ENCODE results near the gene HNRNPA3. TPM values are rescaled to one million over a fixed set of nuclear protein-coding genes. Genes with fewer than 3 reads are reported as not detected.

Gene HNRNPA3
- total RNA-seq, 1 donor from 2014 or later: 70.4 TPM

DNA sequence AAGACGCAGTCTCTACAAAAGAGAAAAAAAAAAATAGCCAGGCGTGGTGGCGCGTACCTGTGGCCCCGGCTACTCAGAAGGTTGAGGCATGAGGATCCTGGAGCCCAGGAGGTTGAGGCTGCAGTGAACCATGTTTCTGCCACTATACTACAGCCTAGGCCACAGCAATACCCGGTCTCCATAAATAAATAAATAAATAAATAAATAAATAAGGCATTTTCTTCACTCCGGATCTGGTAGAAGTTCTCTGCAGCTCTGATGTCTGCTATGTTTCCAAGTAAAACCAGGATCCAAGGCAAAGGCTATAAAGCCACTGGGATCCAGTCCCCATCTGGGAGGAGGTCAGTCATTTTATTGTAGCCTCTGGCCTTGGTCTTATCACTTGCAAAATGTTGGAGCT is 36.4 kb downstream of the HNRNPA3 start:
- ATAC-seq (no peak), DNase-seq (no peak)
- intact Hi-C loops (cut with micrococcal nuclease): no loop called here

DNA sequence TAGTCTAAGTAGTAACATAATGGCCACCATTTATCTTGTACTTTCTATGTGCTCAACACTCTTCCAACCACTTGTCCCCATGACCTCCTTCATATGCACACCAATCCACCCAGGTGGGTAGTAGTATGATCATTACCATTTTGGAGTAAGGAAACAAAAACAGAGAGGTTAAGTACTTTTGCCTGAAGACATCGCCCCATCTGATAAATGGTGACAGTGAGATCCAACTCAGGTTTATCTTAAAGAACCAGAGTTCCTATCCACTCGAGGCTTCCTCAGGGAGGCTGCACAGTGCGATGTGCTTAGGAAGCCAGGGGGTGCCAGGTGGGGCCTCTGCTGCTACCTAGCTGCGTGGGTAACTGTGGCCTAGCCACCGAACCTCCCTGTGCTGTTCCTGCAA is 37.9 kb downstream of the HNRNPA3 start:
- intact Hi-C loops (cut with micrococcal nuclease): no loop called here
- DNase-seq (no peak), ATAC-seq (peak; percentile 6)

DNA sequence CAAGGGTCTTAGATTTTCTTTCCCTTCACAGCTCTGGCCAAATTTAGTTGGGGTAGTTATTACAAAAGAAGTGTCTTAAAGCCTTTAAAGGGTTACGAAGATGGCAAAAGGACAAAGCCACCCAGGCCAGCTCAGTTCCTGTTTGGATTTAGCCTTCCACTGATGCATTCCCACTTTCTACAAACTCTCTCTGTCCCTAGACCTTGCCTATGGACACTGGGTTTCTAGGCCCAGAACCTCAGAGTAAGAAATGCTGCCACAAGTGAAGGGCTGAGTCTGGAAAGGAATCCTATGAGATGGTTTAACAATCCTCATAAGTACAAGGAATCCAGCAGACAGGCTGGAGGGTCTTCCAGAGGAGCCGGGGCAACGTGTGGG is 38.6 kb downstream of the HNRNPA3 start:
- ATAC-seq (no peak), DNase-seq (no peak)
- intact Hi-C loops (cut with micrococcal nuclease): no loop called here

DNA sequence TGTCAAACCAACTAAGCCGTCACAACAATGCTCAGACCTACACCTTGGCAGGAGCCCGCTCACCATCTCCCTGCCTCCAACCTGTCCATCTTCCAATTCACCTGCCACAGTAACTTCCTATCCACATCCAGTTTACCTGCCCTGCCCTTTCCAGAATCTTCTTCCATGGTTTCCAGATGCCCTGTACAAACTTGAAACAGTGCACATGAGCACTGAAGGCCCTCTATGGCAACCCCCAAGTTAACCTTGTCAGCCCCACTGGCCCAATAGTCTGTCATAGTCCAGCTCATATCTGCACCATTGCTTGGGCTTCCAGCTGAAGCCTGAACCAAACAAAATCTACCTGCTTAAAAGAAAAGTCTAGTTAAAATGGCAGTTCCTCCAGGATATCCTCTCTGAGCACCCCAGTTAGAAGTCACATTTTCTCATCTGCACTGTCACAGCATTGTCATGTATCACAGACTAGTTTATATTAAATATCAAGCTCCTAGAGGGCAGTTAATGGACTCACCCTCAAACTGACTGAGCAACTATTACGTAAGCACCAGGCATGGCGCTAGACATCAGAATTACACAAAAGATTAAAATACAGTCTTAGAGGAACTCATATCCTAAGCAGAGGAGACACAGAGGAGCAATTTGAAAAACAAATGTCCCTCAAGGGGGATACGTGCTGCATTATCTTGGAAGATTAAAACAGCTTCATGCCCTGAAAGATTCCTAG is 40.4 kb downstream of the HNRNPA3 start:
- intact Hi-C loops (cut with micrococcal nuclease): no loop called here
- ATAC-seq (no peak), DNase-seq (no peak)

DNA sequence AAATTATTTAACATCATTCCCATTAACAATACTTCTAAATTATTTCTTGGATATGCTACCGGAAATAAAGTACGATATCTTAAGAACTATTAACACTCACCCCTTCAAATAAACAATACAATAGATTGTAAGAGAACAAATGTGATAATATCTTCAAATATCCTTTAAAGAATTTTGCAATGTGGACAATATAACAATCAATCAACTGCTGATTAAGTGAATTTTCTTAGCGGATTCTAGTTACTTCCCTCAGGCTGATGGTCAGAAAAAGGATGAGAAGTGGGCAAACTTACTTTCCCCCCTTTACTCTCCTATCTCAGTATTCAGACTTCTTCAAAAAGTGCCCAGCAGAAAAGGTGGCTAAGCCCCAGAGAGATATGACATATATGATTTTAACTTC is 41.1 kb downstream of the HNRNPA3 start:
- ATAC-seq (no peak), DNase-seq (no peak)
- intact Hi-C loops (cut with micrococcal nuclease): no loop called here

DNA sequence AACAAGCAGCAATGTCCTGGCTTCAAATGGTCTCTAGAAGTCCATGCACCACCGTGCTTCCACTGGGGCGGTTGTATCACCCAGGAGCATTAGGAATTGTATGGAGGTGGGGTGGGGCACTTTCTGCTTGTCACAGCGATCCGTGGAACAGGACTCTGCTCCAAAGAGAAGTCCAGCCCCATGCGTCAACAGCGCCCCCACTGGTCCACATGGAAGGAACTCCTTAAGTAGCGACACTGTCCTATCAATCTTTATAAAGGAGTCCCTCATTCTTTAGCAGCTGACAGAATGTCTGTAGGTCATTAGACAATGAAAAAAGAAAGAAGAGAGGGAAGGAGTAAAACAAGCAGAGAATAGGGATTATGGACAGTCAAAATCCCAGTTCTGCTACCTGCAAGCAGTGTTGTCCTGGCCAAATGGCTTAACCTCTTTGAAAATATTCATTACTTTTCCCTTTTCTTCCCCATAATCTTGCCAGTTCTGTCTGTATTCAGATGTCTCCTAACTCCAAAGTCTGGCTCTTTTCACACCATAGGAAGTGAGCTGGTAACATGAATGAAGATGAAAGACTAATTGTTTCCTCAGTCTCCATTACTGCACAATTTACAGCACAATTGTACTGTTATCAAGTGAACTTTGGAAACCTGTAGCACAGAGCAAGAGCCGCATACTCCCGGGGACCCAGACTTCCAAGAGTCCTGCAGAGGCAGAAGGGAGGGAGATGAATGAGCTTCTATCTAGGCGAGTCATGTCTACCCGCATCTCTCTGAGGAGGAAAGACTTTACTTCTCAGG is 42.0 kb downstream of the HNRNPA3 start:
- no peak for DNase-seq
- intact Hi-C loops (cut with micrococcal nuclease): no loop called here
- ATAC-seq: peak; percentile 28

DNA sequence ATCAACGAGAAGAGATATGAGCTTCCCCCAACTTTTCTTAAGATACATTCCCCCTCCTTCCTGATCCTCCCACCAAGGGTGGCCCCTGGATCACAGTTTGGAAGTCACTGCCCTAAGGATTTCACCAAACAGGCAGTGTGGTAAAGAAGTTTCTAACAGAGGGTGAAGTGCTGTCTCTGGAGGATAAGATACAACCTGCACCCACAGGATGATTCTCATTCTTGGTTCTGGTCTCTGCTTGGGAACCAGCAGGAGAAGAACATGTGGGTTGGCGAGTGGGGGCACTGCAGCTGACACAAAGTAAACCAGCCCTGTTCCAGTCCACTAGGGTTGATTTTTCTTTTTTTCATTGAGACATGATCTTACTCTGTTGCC is 42.6 kb downstream of the HNRNPA3 start:
- intact Hi-C loops (cut with micrococcal nuclease): no loop called here
- no peak for ATAC-seq
- no peak for DNase-seq

DNA sequence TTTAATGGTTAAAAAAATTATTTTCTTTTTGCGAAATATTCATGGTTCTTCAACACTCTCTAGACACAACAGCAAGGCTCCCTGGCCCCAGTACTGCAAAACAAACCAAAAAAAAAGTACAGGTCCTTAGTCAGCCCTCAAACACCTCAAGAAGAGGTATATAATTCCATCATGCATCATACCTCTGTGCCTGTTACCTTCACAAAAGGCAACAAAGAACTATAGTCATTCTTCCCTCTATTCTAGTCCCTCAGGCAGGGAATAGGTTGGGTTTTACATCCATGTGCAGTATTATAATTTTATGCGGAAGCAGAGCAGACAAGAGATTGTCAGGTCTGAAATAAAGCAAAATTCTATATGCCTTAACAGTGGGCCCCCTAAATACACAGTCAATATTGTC is 43.4 kb downstream of the HNRNPA3 start:
- intact Hi-C loops (cut with micrococcal nuclease): no loop called here
- no peak for DNase-seq
- ATAC-seq: no peak

DNA sequence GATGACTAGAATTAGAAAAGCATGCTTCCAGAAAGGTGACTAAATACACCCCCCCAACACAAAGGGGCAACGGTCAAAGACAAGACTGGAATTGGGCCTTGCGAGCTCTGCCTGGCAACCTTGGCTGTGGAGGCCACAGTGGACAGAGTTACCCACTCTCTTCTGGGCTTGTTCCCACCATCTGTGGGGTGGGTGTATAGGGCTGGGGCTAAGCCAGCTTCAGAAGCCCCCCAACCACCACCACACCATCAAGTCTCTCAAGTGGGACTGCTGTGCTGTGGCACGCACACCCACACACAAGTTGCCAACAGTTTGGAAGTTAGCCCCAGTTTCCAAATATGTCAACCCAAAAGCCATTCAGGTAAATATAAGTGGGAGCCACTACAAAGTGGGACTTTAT is 44.1 kb downstream of the HNRNPA3 start:
- ATAC-seq (no peak), DNase-seq (no peak)
- intact Hi-C loops (cut with micrococcal nuclease): no loop called here

DNA sequence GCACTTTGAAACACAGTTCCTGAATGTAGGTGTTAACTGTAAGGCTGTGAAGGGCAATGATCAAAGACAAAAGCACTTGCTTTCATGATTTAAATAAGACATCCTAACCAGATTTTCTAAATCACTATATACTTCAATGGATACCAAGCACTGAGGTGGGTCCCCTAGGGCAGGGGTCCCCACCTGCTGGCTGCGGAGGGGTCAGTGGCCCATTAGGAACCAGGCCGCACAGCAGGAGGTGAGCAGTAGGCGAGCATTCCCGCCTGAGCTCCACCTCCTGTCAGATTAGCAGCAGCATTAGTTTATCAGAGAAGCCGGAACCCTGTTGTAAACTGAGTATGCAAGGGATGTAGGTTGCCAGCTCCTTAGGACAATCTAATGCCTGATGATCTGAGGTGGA is 44.9 kb downstream of the HNRNPA3 start:
- DNase-seq (no peak), ATAC-seq (no peak)
- intact Hi-C loops (cut with micrococcal nuclease): no loop called here

DNA sequence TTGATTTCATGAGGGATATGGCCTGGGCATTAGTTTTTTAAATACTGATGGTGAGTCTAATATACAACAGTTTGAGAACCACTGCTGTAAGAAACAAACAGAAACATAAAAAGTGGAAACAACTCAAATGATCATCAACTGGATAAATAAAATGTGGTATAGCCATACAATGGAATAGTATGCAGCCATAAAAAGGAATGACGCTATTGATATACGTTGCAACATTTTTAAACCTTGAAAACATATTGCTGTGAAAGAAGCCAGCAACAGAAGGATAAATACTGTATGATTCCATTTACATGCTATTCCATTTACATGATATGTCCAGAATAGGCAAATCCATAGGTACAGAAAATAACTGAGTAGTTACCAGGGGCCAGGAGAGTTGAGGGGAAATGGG is 45.5 kb downstream of the HNRNPA3 start:
- ATAC-seq (no peak), DNase-seq (no peak)
- intact Hi-C loops (cut with micrococcal nuclease): no loop called here

DNA sequence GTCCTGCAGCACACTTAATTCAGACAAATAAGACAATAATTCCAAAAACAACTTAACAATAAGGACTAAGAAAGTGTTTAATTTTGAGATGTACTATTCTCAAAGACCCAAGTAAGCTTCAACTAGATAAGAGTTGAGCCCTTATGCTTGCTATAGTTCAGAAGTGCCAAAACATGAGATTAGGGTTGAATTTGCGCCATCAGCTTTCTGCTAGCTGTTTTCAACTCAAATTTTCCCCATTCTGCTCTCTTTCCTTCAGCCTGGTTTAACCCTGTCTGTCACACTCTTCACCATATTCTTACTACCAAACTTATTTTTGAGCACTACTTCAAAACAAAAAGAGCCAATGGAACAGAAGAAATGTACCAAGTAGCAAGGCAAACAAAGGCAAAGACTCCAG is 47.8 kb downstream of the HNRNPA3 start:
- DNase-seq (no peak), ATAC-seq (no peak)
- intact Hi-C loops (cut with micrococcal nuclease): no loop called here

DNA sequence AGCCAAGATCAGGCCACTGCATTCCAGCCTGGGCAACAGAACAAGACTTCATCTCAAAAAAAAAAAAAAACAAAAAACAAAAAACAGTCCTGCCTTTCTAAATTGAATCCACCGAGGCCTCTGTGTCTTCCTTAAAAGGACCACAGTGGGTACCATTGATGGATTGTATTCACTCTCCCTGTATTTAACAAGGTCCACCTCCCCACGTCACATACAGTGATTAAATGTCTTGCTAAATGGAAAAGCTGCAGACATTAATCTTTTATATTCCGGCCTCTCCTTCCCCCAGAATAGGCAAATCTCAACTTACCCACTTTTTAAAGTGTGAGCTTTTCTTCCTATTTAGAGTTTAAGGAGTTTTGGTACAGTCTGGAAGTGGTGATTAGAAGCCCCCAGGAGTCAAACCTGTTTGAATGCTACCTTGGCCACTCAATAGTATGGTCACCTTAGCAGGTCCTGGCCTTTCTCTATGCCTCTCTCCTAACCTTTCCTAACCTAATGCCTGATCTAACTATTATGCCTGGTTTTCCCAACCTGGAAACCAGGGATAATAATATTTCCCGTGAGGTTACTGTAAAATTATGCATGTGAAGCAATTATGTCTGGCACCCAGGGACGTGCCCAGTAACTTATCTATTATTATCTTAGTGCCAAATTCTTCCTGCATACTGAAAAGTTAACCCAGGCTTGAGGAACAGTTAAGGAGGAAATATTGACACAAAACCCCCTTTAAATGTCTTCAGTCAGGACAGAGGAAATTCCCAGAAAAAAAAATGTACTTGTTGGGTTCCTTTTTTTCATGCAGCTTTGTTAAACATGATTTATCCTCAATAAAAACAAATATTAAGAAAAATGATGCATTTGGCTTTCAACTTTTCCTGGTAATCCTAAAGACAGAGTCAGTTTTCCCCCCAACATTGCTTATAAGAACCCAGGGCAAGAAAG is 48.8 kb downstream of the HNRNPA3 start:
- intact Hi-C loops (cut with micrococcal nuclease): loop anchor here (2.0 kb wide), 1 partner anchor 97 kb away; no protein-coding TSS in a partner anchor
- ATAC-seq: no peak

DNA sequence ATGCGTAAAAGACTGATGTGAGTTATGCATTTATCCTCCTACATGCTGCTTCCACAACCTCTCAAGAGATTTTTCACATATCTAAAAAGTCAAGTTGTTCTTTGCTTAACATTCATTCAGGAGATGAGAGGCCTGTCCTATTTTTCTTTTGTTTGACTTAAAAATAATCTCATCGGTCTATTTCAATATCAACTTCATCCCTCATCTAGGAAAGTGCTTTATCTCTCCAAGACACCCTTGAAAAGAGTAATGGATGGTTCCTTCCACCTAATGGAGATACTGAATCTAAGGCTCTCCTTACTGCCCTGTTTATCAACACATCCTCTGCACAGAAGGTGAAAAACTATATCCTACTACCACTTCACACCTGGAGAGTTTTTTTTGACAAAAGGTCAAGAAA is 49.5 kb downstream of the HNRNPA3 start:
- ATAC-seq (no peak), DNase-seq (no peak)
- intact Hi-C loops (cut with micrococcal nuclease): loop anchor here (2.0 kb wide), 1 partner anchor 97 kb away; no protein-coding TSS in a partner anchor

More for the DNA sequence above, 48.8 kb downstream of the HNRNPA3 start:
- no peak for DNase-seq

DNA sequence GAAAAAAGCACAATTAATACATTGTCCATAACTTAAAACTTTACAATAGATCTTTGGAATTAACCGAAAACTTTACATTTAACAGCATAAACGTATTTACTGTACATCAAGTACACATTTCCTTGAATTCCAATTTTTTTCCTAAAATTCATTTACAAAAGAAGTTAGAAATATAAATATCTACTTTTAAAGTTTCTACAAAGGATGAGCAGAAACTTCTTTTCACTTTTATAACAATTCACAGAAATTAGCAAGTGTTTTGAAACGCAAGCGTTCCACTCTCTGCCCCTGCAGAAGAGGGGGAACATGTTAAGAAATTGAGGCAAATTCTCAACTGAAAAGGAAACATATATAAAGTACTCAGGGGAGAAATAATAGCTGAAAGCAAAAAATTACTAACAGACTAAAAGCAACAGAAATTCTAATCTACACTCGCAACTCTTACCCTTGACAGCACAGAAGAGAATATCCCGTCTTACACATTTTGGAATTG is 50.4 kb downstream of the HNRNPA3 start:
- no peak for ATAC-seq
- no peak for DNase-seq
- intact Hi-C loops (cut with micrococcal nuclease): loop anchor here (2.0 kb wide), 1 partner anchor 98 kb away; no protein-coding TSS in a partner anchor

DNA sequence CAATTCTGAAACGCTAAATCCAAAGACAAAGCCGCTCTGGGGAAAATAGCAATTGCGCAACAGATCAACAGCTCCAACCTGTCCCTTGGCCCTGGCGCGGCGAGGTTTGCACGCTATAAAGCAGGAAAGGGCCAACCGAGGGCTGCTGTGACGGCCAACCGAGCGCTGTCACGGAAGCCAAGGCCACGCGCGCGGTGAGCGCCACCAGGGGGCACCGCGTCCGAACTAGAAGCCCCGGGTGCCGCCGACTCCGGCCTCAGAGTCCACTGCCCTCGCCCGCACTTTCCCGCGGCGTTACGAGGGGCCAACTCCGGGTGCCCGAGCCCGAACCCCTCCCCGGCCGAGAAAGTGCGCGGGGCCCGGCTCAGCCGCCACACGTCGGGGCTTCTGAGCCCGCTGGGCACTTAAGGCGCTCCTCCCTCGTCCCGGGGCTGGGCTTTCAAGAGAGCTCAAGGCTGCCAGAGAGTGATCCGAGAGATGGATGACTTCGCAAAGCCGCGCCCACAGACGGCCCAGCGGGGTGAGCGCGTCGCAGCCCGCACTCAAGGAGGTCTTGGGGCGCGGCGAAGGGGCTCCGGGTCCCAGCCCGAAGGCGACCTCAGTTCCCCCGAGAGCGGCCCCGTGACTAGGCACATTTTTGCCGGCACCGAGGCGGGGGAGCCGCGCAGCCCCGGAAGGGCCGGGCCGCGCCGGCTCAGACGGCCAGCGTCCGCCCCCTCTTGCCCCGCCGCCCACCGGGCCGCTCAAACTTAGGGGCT is 51.0 kb downstream of the HNRNPA3 start:
- ATAC-seq: peak; percentile 76
- intact Hi-C loops (cut with micrococcal nuclease): loop anchor here (2.0 kb wide), 1 partner anchor 99 kb away; no protein-coding TSS in a partner anchor
- DNase-seq: peak; percentile 100

DNA sequence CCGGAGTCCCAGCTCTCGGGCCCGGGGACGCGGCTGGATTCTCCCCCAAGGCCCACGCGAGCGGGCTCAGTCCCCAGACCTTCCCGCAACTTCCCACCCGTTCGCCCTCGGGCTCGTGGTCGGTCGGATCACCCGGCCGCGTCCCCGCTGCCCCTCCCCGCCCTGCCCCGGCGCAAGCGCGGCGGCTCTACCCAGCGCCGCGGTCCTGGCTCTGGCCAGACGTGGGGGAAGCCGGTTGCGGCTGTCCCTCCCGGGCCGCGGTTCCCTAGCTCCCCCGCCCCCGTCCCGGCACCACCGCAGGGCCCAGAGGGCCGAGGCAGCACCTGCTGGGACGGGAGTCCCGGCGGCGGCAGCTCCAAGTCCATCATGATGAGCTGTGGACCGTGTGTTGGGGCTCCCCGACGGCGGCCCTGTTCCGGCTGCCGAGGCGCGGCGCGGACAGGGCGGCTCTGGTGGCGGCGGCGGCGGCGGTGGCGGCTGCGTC is 51.7 kb downstream of the HNRNPA3 start:
- ATAC-seq (peak; percentile 40), DNase-seq (no peak)
- intact Hi-C loops (cut with micrococcal nuclease): no loop called here

DNA sequence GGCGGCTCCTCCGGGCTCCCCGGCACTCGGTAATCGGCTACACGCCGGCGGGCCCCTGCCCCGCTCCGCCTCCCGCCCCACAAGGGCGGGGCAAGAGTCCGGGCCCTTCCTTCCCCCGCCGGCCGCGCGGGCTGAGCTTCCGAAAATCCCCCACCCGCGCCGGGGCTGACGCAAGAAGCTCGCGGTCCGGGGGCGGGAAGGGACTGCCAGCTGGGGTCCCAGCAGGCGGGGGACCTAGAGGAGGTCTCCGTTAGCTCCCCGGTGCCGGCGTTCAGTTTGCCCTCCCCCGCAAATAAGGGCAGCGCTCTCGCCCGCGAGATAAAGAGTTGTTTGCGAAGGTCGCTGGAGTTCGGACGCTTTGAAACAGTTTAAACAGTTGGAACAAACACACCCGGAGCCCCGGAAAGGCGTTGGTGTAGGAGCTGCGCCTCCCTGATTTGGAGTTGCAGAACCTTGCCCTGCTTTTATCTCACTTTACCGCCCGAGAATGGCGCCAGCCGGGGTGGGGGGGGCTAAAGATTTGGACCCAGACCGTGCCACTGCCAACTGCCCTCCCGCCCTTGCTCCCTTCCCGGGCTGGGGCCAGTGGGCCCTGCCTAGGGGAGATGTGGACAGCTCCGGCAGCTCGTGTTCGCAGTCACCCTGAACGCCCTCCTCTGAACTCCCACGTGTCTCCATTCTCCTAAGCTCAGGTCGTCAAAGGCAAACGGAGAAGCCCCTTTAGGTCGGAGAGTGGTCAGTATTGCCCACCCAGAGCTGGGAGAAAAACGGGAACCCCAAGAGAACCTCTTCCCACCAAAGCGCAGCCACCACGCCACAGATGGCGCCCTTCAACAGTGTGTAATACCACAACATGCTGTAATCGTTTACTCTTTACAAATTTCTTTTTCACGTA is 52.3 kb downstream of the HNRNPA3 start, which contains the start of gene NFE2L2:
Gene NFE2L2 (minus strand): TSS at position 35 of the 895 bp plus-strand sequence. CDS start 151 bp downstream, outside the sequence.
- intact Hi-C loops (cut with micrococcal nuclease): no loop called here
- DNase-seq (peak; percentile 96), ATAC-seq (peak; percentile 87)

All from left ventricle myocardium superior (tissue), 1 donor.